ENCODE results near the gene ASIC4. TPM values are rescaled to one million over a fixed set of nuclear protein-coding genes. Genes with fewer than 3 reads are reported as not detected.
A peak's percentile ranks its signal among the peaks of the same experiment; 100 is the strongest.

Gene ASIC4
- total and polyA plus RNA-seq, 9 of the 15 experiments (the other 6 are each of a cell fraction or from before 2014, with no cell fraction given) = 0.07 to 19.2 (median 4.8) TPM

- TF ChIP-seq ZBTB9 (CRISPR knock-in tag; IDR thresholded peaks at IDR 0.05) = peak; percentile 89
- TF ChIP-seq TCFL5 (CRISPR knock-in tag; conservative IDR thresholded peaks at IDR 0.05) = 0 out of 2 replicates have a peak, but pooled peaks have one; percentile 27
- TF ChIP-seq E2F1 (CRISPR knock-in tag; IDR thresholded peaks at IDR 0.05) = no peak
- no peak for TF ChIP-seq RBM17 (IDR thresholded peaks at IDR 0.05; ENCODE audit: borderline replicate concordance, low read depth, low read length)
- no peak for TF ChIP-seq FOXO4 (CRISPR knock-in tag; IDR thresholded peaks at IDR 0.05)
- TF ChIP-seq TEAD4 (IDR thresholded peaks at IDR 0.05; ENCODE audit: low read length) = peak; percentile 94
- TF ChIP-seq TEAD4 (CRISPR knock-in tag; IDR thresholded peaks at IDR 0.05; ENCODE audit: borderline replicate concordance) = no peak
- TF ChIP-seq NELFE (IDR thresholded peaks at IDR 0.05; ENCODE audit: insufficient read depth, insufficient read length) = no peak
- no peak for TF ChIP-seq ZNF75A (CRISPR knock-in tag; IDR thresholded peaks at IDR 0.05)
- TF ChIP-seq RBM25 (IDR thresholded peaks at IDR 0.05; ENCODE audit: low read depth, low read length, severe bottlenecking) = no peak
- TF ChIP-seq TFAP4 (CRISPR knock-in tag; IDR thresholded peaks at IDR 0.05; ENCODE audit: borderline replicate concordance) = peak; percentile 99
- TF ChIP-seq RHOXF2B (CRISPR knock-in tag; conservative IDR thresholded peaks at IDR 0.05) = no peak
- no peak for TF ChIP-seq ZBTB33 (CRISPR knock-in tag; IDR thresholded peaks at IDR 0.05)
- TF ChIP-seq ZNF830 (CRISPR knock-in tag; IDR thresholded peaks at IDR 0.05) = no peak
- TF ChIP-seq ZBTB8A (IDR thresholded peaks at IDR 0.05; ENCODE audit: partially characterized antibody) = no peak
- TF ChIP-seq NRF1 (conservative IDR thresholded peaks at IDR 0.05 in 1 of 2, IDR thresholded peaks at IDR 0.05 in 1 of 2) = peak; percentile 84 to 86
- no peak for TF ChIP-seq ZBED1 (IDR thresholded peaks at IDR 0.05)
- TF ChIP-seq IRF9 (tag; IDR thresholded peaks at IDR 0.05) = no peak
- no peak for TF ChIP-seq CHCHD3 (CRISPR knock-in tag; IDR thresholded peaks at IDR 0.05)
- TF ChIP-seq SP2 (IDR thresholded peaks at IDR 0.05; ENCODE audit: extremely low read depth, low read depth, low read length, poor library complexity, severe bottlenecking) = no peak
These were observed at the start of gene ASIC4 (continued) for GRCh38 chr2:219514196-219514761.

Data from K562 (cell line).